Activated naive CD8-positive, alpha-beta T cell treated with anti-CD3 and anti-CD28 coated beads, Interleukin-2, amount 10 ng/mL, durations not matched to agents 7 days and 5 days (primary cell): ENCODE measurements around the gene ELF3. TPM values are rescaled to one million over a fixed set of nuclear protein-coding genes. Genes with fewer than 3 reads are reported as not detected.
"Not testable (repeated sequence)": the region's sequence is repeated elsewhere in the genome, so short reads cannot be mapped to it uniquely, and the experiment has no call there.

Experiments
- ATAC-seq: fragments of 150-1000 bp; cut with Tn5 transposase; one replicate; pipeline ENCODE4 v1.10.0; 2021; ENCODE audit warnings: low read depth, moderate library complexity
- POLR2A ChIA-PET: fragments of 350-600 bp; sonication (Branson Sonifier 250); formaldehyde crosslinking; loops from one replicate; lab custom pipeline; 2021; ENCODE audit warnings: antibody characterized with exemption; lab: Charles Lee
- DNase-seq: peaks from one replicate; pipeline ENCODE4 v3.0.0; 2021
- H3K27ac Mint-ChIP-seq: one replicate; pipeline ENCODE4 v1.8.0; 2022; ENCODE audit warnings: mild to moderate bottlenecking, mixed read lengths
- H3K27me3 Mint-ChIP-seq: one replicate; pipeline ENCODE4 v1.8.0; 2022; ENCODE audit warnings: mild to moderate bottlenecking, moderate library complexity, mixed read lengths
- H3K36me3 Mint-ChIP-seq: one replicate; pipeline ENCODE4 v1.8.0; 2021; ENCODE audit warnings: mild to moderate bottlenecking, mixed read lengths
- H3K4me1 Mint-ChIP-seq: one replicate; pipeline ENCODE4 v1.8.0; 2021; ENCODE audit warnings: mixed read lengths
- H3K4me3 Mint-ChIP-seq: one replicate; pipeline ENCODE4 v1.8.0; 2022; ENCODE audit warnings: mild to moderate bottlenecking, moderate library complexity, mixed read lengths
- H3K9me3 Mint-ChIP-seq: one replicate; pipeline ENCODE4 v1.8.0; 2021; ENCODE audit warnings: mixed read lengths
- microRNA-seq: library from miRNA; unstranded; fragments of <30 nt; microRNA quantifications from one replicate; pipeline ENCODE4 v1.2.0, GENCODE V29; 2022
- total RNA-seq, 2 experiments: library from RNA; stranded (reverse); gene quantifications; one replicate each; pipeline ENCODE4 v1.2.3, GENCODE V29; 2021

The ELF3 gene
- total RNA-seq, 2 experiments from 2014 or later: 0.82 to 0.83 TPM

GRCh38 chr1:202056644-202057334 lies 46.4 kb downstream of the ELF3 start:
- H3K9me3 Mint-ChIP-seq: no peaks in the 10 kb centered on the region
- no peak overlapping the region for H3K4me3 Mint-ChIP-seq
- ATAC-seq: no peak
- POLR2A ChIA-PET: interaction anchor here (0.7 kb wide), 1 partner anchor 206 kb away, joined by 3 read pairs; no protein-coding TSS in a partner anchor
- H3K36me3 Mint-ChIP-seq: no peaks in the 10 kb centered on the region
- no peak for DNase-seq
- H3K4me1 Mint-ChIP-seq: no peaks in the 10 kb centered on the region
- no peak overlapping the region for H3K27ac Mint-ChIP-seq
- H3K27me3 Mint-ChIP-seq: peaks cover 10% of the 10 kb centered on the region

GRCh38 chr1:202057335-202057704 lies 46.9 kb downstream of the ELF3 start:
- H3K36me3 Mint-ChIP-seq, H3K4me3 Mint-ChIP-seq, H3K9me3 Mint-ChIP-seq, H3K4me1 Mint-ChIP-seq, H3K27ac Mint-ChIP-seq, POLR2A ChIA-PET, ATAC-seq, DNase-seq: not testable (repeated sequence)
- peaks cover 10% of the 10 kb centered on the region for H3K27me3 Mint-ChIP-seq

DNA sequence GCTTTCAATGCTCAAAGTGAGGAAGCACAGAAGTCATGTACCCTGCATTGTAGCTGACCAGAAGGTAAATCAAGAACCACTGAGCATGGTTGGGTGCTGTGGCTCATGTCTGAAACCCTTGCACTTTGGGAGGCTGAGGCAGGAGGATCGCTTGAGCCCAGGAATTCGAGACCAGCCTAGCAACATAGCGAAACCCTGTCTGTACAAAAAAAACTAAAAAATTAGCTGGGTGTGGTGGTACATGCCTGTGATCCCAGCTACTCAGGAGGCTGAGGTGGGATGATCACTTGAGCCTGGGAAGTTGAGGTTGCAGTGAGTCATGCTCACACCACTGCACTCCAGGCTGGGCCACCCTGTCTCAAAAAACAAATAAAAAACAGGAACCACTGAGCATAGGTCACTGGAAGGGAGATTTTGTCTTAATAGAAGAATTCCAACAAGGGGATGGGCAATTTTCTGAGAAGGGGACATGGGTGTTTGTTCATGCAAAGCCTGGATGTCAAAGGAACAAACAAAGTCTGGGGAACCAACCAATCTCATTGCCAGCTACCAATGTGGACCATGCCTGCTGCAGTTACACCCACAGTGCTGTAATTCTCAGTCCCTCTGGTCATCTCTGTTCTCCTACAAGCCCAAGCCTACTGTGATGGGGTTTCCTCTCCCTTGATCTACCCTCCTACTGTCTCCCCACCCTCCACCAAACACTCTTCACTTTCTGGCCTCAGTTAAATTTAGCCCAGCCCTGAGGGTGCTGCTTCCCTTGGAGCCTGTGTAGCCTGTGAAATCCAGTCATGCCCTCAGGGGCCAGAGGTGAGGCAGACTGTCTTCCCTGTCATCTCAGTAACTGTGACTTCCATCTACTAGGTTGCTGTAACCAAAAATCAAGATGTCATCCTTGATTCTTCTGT lies 47.9 kb downstream of the ELF3 start:
- no peaks in the 10 kb centered on the region for H3K36me3 Mint-ChIP-seq
- no peak overlapping the region for H3K4me3 Mint-ChIP-seq
- H3K9me3 Mint-ChIP-seq: no peaks in the 10 kb centered on the region
- H3K27me3 Mint-ChIP-seq: peaks cover 10% of the 10 kb centered on the region
- ATAC-seq (no peak), DNase-seq (no peak)
- POLR2A ChIA-PET: no interaction called here
- H3K4me1 Mint-ChIP-seq: no peaks in the 10 kb centered on the region
- H3K27ac Mint-ChIP-seq: no peak overlapping the region

GRCh38 chr1:202061055-202061454 lies 50.7 kb downstream of the ELF3 start:
- no peaks in the 10 kb centered on the region for H3K4me1 Mint-ChIP-seq
- no peak for ATAC-seq
- DNase-seq: no peak
- POLR2A ChIA-PET: no interaction called here
- H3K27ac Mint-ChIP-seq: no peak overlapping the region
- H3K9me3 Mint-ChIP-seq: no peaks in the 10 kb centered on the region
- no peaks in the 10 kb centered on the region for H3K36me3 Mint-ChIP-seq
- H3K4me3 Mint-ChIP-seq: no peak overlapping the region
- peaks cover 8% of the 10 kb centered on the region for H3K27me3 Mint-ChIP-seq

DNA sequence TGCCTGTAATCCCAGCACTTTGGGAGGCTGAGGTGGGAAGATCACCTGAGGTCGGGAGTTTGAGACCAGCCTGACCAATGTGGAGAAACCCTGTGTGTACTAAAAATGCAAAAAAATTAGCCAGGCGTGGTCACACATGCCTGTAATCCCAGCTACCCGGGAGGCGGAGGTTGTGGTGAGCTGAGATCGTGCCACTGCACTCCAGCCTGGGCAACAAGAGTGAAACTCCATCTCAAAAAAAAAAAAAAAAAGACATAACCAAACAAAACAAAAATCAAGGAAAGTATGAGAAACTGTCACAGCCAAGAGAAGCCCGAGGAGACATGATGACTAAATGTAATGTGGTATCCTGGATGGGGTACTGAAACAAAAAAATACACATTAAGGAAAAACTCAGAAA lies 51.4 kb downstream of the ELF3 start:
- H3K36me3 Mint-ChIP-seq, H3K4me3 Mint-ChIP-seq, POLR2A ChIA-PET, H3K27ac Mint-ChIP-seq, H3K4me1 Mint-ChIP-seq, H3K9me3 Mint-ChIP-seq, DNase-seq, ATAC-seq: not testable (repeated sequence)
- peaks cover 11% of the 10 kb centered on the region for H3K27me3 Mint-ChIP-seq

- H3K4me3 Mint-ChIP-seq, H3K36me3 Mint-ChIP-seq, H3K27ac Mint-ChIP-seq, DNase-seq, H3K4me1 Mint-ChIP-seq, POLR2A ChIA-PET, ATAC-seq, H3K9me3 Mint-ChIP-seq: not testable (repeated sequence)
- peaks cover 13% of the 10 kb centered on the region for H3K27me3 Mint-ChIP-seq
These were observed 52.2 kb downstream of the ELF3 start for GRCh38 chr1:202062636-202063035.

DNA sequence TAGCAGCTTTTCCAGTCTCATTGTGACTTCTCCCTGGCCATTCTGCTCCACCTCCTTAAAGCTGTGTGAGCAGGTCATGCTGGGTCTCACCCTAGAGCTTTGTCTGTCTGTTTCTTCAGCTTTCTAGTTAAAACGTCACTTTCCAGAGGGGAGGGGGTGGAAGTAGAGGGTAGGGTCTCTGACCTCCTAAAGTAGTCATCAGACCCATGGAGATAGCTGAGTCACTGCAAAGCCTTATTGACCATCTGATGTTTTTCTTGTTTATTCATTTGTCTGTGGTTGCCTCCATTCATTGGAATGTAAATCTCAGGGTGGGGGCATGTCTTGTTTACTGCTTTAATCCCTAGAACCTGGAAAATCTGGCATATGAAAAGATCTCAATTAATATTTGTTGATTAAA lies 52.7 kb downstream of the ELF3 start:
- Mint-ChIP-seq H3K27me3 (peaks cover 14% of the 10 kb centered on the region), H3K36me3 (no peaks in the 10 kb centered on the region), H3K27ac (no peak overlapping the region), H3K9me3 (no peaks in the 10 kb centered on the region), H3K4me3 (no peak overlapping the region), H3K4me1 (no peaks in the 10 kb centered on the region)
- no peak for DNase-seq
- POLR2A ChIA-PET: no interaction called here
- ATAC-seq: no peak

- H3K27me3 Mint-ChIP-seq, H3K9me3 Mint-ChIP-seq, POLR2A ChIA-PET, ATAC-seq, DNase-seq, H3K4me1 Mint-ChIP-seq, H3K27ac Mint-ChIP-seq, H3K36me3 Mint-ChIP-seq, H3K4me3 Mint-ChIP-seq: not testable (repeated sequence)
These were observed 54.5 kb downstream of the ELF3 start for GRCh38 chr1:202064889-202065312.

Small RNAs within 50 kb of the gene (microRNA-seq; reads per million reads assigned to microRNA genes)
- gene MIR6740: not detected

Other genes starting within 250 kb of the ELF3 start
- gene IPO9, start 181.4 kb upstream of the ELF3 start, total RNA-seq: 10 to 100 TPM; 50.4 to 51.2 TPM
- gene SHISA4, start 121.7 kb upstream of the ELF3 start, total RNA-seq: under 1 TPM in 1 of 2 experiments, not detected in 1; 0.23 TPM
- gene LMOD1, start 64.0 kb upstream of the ELF3 start, total RNA-seq: not detected
- gene TIMM17A, start 55.1 kb upstream of the ELF3 start, total RNA-seq: 10 to 100 TPM; 34.0 to 39.5 TPM
- gene RNPEP, start 27.9 kb upstream of the ELF3 start, total RNA-seq: 10 to 100 TPM; 33.7 TPM
- gene GPR37L1, start 112.3 kb downstream of the ELF3 start, total RNA-seq: not detected
- gene ARL8A, start 134.2 kb downstream of the ELF3 start, total RNA-seq: 10 to 100 TPM; 45.9 to 56.5 TPM
- 100 to 1,000 TPM; 172 to 181 TPM for gene PTPN7, start 150.0 kb downstream of the ELF3 start, total RNA-seq
- 1 to 10 TPM; 2.7 to 5.2 TPM for gene LGR6, start 183.2 kb downstream of the ELF3 start, total RNA-seq